Measurements from ENCODE around the gene CDT1. TPM values are rescaled to one million over a fixed set of nuclear protein-coding genes. Genes with fewer than 3 reads are reported as not detected.
"Not testable (repeated sequence)": the region's sequence is repeated elsewhere in the genome, so short reads cannot be mapped to it uniquely, and the experiment has no call there.

CDT1 gene
- total RNA-seq, 1 donor from 2014 or later, result 12.2 TPM

- DNase-seq, result no peak
Measured at GRCh38 chr16:88817785-88818574, 14.4 kb downstream of the CDT1 start.

GRCh38 chr16:88818575-88818874 lies 14.9 kb downstream of the CDT1 start:
- no peak for DNase-seq

DNA sequence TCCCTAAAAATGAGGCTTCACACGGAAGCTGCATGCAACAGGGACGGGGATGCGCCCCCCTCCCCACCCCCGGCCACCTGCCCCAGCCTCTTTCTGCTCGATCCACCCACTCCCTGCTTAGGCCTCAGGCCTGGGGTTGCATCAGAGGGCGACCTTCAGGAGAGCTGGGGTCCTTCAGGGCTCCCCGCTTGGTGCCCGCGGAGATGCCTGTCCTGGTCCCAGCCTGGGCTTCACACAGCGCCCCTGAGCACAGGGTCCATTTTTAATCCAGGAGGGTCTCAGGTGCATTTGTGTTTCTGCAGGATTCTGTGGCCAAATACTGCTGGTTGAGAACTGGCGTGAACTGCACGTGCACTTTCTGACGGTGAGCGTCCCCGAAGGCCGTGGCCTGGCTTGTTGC lies 15.5 kb downstream of the CDT1 start:
- DNase-seq, result no peak

DNA sequence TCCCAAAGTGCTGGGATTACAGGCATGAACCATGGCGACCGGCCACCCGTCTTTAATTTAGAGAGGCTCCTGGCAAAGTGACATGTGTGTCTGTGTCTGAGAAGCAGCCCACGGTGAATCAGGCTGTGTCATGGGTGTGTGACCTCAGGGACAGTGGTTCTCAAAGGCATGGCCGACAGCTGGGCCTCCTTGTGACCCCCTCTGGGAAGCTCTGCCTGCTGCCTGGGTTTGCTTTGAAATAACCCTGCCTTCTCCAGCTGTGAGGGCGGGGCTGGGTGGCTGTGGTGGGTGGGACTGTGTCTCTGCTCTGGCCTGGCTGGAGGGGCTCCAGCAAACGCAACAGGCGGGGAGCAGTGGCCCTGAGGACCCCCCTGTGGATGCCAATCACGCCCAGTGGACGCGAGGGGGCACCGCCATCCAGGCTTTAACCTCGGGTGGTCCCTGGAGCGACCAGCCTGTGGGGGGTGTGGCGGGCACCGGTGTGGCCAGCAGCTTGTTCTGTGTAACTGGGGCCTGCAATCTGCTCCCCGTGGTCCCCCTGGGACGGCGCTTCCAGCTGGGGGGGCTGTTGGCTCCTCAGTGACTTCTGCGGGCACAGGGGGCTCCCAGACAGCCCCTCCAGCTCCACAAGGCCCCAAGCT lies 16.9 kb downstream of the CDT1 start:
- DNase-seq, result no peak

DNA sequence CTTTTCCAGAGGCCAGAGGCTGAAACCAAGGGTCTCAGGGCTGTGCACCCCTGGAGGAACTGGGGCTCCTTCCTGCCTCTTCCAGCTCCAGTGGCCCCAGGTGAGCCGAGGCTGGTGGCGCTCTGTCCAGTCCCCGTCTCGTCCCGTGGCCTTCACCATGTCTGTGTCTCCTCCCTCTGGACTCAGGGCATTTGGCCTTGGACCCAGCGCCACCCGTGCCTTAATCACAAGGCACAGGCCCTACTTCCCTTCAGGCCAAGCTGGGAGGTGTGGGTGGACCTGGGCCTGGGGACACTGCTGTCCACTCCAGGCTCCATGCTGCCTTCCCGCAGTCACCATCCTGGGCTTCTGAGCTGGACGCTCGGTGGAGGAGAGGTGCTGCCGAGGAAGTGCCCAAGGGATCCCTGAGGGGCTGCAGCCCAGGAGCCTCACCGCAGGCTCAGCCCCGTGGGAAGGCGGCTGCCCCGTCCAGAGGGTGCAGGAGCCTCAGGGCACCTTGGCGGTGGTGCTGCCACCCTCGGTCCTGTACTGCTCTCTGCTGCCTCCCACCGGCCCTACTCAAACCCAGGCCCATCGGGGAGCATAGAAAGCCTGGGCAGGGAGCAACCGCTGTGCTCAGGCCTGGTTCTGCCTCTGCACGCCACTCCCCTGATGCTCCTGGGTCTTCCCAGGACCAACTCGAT lies 17.7 kb downstream of the CDT1 start:
- DNase-seq, result no peak

- no peak for DNase-seq
Measured at GRCh38 chr16:88822281-88823040, 18.9 kb downstream of the CDT1 start.

DNA sequence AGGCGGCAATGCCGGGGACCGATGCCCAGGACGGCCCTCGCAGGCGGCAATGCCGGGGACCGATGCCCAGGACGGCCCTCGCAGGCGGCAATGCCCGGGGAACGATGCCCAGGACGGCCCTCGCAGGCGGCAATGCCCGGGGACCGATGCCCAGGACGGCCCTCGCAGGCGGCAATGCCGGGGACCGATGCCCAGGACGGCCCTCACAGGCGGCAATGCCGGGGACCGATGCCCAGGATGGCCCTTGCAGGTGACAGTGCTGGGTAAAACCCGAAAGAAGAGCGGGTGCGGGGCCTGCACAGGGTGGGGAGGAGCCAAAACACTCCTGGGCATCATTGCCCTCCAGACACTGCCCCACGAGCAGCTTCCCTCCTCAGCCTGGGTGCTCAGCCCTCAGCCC lies 20.1 kb downstream of the CDT1 start:
- not testable (repeated sequence) for DNase-seq

GRCh38 chr16:88824256-88825077 lies 20.9 kb downstream of the CDT1 start:
- no peak for DNase-seq

GRCh38 chr16:88825146-88825545 lies 21.6 kb downstream of the CDT1 start:
- no peak for DNase-seq

DNA sequence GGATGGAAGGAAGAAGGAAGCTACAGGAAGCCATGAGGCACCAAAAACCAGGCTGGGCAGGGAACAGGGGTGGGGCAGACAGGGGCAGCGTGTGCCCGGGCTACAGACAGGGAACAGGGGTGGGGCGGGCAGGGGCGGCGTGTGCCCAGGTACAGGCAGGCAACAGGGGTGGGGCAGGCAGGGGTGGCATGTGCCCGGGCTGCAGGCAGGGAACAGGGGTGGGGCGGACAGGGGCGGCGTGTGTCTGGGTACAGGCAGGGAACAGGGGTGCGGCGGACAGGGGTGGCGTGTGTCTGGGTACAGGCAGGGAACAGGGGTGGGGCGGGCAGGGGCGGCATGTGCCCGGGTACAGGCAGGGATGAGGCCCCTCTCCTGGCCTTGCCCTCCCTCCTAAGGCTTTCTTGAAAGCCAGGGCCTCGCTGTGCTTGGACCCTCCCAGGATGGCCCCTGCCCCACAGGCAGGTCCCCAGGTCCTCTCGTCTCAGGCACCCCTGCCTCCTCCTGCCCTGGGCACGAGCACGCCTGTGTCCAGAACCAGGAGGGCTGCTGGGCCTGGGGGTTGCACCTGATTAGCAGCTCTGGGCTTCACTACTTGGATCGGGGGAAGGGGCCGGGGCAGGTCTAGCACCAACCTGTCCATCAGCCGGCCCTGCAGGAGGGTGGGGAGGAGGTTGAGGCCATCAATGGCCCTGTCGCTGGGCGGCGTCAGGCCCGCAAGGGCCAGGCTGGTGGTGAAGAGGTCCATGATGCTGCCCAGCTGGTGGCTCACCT lies 22.7 kb downstream of the CDT1 start:
- DNase-seq, result no peak

DNA sequence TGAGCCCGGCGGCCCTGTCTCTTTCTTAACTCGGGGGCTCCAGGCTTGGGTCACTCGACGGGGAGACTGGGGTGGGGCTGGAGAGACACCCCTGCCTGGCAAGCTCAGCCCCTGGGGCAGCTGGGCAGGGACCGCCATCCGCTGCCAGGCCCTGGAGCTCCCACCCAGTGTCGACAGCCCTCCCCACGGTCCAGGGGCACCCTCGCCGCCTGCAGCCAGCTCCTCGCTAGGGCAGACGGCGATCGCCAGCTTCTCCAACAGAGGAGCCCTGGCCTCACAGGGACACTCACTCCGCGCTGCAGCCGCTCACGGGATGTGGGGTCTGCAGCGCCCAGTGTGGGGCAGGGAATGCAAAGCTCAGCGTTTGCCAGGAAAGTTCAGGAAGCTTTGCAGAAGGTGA lies 24.1 kb downstream of the CDT1 start:
- no peak for DNase-seq

DNA sequence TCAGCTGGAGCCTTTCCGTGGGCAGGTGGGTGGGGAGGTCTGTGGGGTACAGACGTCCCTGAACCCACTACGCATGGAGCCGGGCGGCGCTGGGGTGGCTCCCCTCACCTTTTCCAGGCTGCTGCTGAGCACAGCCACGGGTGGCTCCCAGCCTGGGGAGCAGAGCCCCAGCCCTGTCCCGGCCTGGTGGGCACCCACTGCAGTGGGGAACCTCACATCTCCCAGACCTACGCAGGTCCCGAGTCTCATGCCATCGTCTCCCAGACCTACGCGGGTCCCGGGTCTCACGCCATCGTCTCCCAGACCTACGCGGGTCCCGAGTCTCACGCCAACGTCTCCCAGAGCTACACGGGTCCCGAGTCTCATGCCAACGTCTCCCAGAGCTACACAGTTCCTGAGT lies 25.1 kb downstream of the CDT1 start:
- no peak for DNase-seq

GRCh38 chr16:88830258-88830657 lies 26.7 kb downstream of the CDT1 start:
- DNase-seq, result no peak

GRCh38 chr16:88830783-88831182 lies 27.2 kb downstream of the CDT1 start:
- DNase-seq, result no peak

DNA sequence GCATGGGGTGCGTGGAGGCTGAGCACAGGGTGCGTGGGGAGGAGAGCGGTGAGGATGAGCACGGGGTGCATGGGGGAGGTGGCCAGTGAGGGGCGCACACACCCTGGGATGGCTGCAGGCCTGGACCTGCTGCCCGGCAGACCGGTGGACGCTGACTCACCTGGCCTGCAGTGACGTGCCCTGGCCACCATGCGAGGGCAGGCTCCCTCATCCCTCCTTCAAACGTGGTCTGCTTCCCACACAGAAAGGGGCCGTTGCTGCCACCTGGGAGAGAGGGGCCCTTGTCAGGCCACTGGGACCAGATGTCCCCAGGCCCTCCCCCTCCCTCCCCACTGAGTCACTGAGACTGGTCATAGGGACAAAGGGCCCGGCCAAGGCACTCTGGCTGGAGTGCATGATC lies 28.2 kb downstream of the CDT1 start:
- DNase-seq, result no peak

- no peak for DNase-seq
Measured at GRCh38 chr16:88833086-88833485, 29.5 kb downstream of the CDT1 start.

DNA sequence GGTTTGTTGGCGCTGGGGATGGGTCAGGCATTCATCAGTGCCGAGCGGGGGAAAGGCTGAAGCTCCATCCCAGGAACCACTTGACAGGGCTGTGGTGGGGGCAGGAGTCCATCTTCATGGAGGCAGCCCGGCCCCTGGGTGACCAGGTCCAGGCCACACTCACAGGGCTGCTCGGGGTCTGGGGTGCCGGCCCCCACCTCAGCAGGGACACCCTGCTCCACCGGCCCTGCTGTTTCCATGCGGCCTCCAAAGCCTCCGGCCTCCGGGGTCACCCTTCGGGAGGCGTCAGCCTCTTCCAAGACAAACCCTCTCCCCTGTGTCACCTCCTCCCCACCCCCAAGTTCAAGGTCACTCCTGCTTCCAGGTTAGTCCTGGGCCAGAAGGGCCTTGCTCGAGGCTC lies 31.1 kb downstream of the CDT1 start:
- DNase-seq, result no peak

- no peak for DNase-seq
Measured at GRCh38 chr16:88835383-88835782, 31.8 kb downstream of the CDT1 start.

- DNase-seq, result no peak
Measured at GRCh38 chr16:88835818-88836217, 32.2 kb downstream of the CDT1 start.

GRCh38 chr16:88836791-88837190 lies 33.2 kb downstream of the CDT1 start:
- DNase-seq, result no peak

DNA sequence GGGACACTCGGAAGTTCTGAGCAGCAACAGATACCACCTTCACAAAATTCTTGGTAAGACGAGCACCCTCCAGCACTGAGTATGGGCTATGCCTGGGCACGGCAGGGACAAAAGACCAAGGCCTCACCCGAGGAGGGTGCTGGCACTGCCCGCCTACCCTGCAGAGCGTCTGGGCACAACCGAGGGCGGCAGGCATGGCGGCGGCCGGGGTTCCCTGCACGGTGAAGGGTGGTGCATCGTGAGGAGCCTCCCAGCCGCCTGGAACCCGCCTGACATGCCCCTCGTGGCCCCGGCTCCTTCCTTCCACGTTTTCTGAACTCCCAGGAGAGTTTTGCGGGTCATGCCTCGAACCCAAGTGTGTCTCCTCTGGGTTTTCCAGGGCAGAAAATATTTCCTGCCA lies 34.2 kb downstream of the CDT1 start:
- no peak for DNase-seq

Data from tongue (tissue), 2 donors.